Stimulated activated CD8-positive, alpha-beta memory T cell treated with anti-CD3 and anti-CD28 coated beads, Interleukin-4, amount 100 ng/mL, for 1 hour (primary cell): ENCODE results near the gene FRMD1.

Experiments
- DNase-seq, 2 donors: peaks; one replicate each; pipeline ENCODE4 v3.0.0-alpha.2; 2020; ENCODE audit warnings: low read depth in 2 of 2, low spot score in 1 of 2

The FRMD1 gene

GRCh38 chr6:168031411-168031971 is 47.5 kb downstream of the FRMD1 start:
- no peak for DNase-seq

- no peak for DNase-seq
Measured at GRCh38 chr6:168030908-168031307, 48.1 kb downstream of the FRMD1 start.

- no peak for DNase-seq
Measured at GRCh38 chr6:168030218-168030746, 48.7 kb downstream of the FRMD1 start.

- no peak for DNase-seq
Measured at GRCh38 chr6:168029459-168030217, 49.4 kb downstream of the FRMD1 start.

- no peak for DNase-seq
Measured at GRCh38 chr6:168028181-168028580, 50.8 kb downstream of the FRMD1 start.

- DNase-seq = no peak
Measured at GRCh38 chr6:168027521-168027920, 51.5 kb downstream of the FRMD1 start.

GRCh38 chr6:168026925-168027324 is 52.1 kb downstream of the FRMD1 start:
- DNase-seq = no peak

GRCh38 chr6:168025831-168026710 is 52.9 kb downstream of the FRMD1 start:
- DNase-seq = no peak

GRCh38 chr6:168024951-168025510 is 54.0 kb downstream of the FRMD1 start:
- DNase-seq = no peak

GRCh38 chr6:168022488-168023321 is 56.3 kb downstream of the FRMD1 start:
- no peak for DNase-seq

- no peak for DNase-seq
Measured at GRCh38 chr6:168021581-168021980, 57.4 kb downstream of the FRMD1 start.

GRCh38 chr6:168020242-168020641 is 58.8 kb downstream of the FRMD1 start:
- no peak for DNase-seq

- DNase-seq = no peak
Measured at GRCh38 chr6:168018664-168019063, 60.3 kb downstream of the FRMD1 start.

- no peak for DNase-seq
Measured at GRCh38 chr6:168017629-168018028, 61.4 kb downstream of the FRMD1 start.

GRCh38 chr6:168016721-168017525 is 62.1 kb downstream of the FRMD1 start:
- no peak for DNase-seq

GRCh38 chr6:168016176-168016620 is 62.8 kb downstream of the FRMD1 start:
- no peak for DNase-seq

- no peak for DNase-seq
Measured at GRCh38 chr6:168015482-168016175, 63.4 kb downstream of the FRMD1 start.

- DNase-seq = no peak
Measured at GRCh38 chr6:168015009-168015408, 64.0 kb downstream of the FRMD1 start.

- DNase-seq = no peak
Measured at GRCh38 chr6:168014428-168014827, 64.6 kb downstream of the FRMD1 start.
